HT-29 (cell line): Measurements from ENCODE around the gene FRK. TPM values are rescaled to one million over a fixed set of nuclear protein-coding genes. Genes with fewer than 3 reads are reported as not detected.
"Not testable (repeated sequence)": the region's sequence is repeated elsewhere in the genome, so short reads cannot be mapped to it uniquely, and the experiment has no call there.

Experiments
- DNase-seq: peaks from one replicate; pipeline ENCODE4 v3.0.0-alpha.2; 2015; ENCODE audit warnings: low spot score
- total RNA-seq: library from RNA; depleted of rRNA; stranded (reverse); fragments of >200 nt; shearing (Covaris generic); gene quantifications from 2 replicates; pipeline ENCODE4 v1.2.3, GENCODE V29; 2014; rRNA removed

FRK gene
- total RNA-seq, 1 experiment from 2014 or later = 2.1 TPM

GRCh38 chr6:115891111-115891669, 169.5 kb downstream of the FRK start:
- DNase-seq = no peak

GRCh38 chr6:115890238-115890637, 170.5 kb downstream of the FRK start:
- DNase-seq = no peak

GRCh38 chr6:115888687-115889470, 171.8 kb downstream of the FRK start:
- not testable (repeated sequence) for DNase-seq

GRCh38 chr6:115887891-115888290, 172.8 kb downstream of the FRK start:
- DNase-seq = no peak

GRCh38 chr6:115885636-115886366, 174.9 kb downstream of the FRK start:
- DNase-seq = no peak

GRCh38 chr6:115882771-115883170, 177.9 kb downstream of the FRK start:
- DNase-seq = peak; percentile 7

- peak; percentile 71 for DNase-seq
Measured at GRCh38 chr6:115882174-115882573, 178.5 kb downstream of the FRK start.

Other genes with a start within 250 kb of the FRK start
- gene NT5DC1, start 40.0 kb upstream of the FRK start, total RNA-seq = 9.4 and 20.5 TPM in 2 replicates
- gene COL10A1, start 65.2 kb upstream of the FRK start, total RNA-seq = not detected in 2 replicates
- 9.2 and 10.3 TPM in 2 replicates for gene TSPYL4, start 193.2 kb upstream of the FRK start, total RNA-seq
- 62.6 and 63.2 TPM in 2 replicates for gene TSPYL1, start 219.0 kb upstream of the FRK start, total RNA-seq